Measurements from ENCODE around the gene ADD2.

GRCh38 chr2:70776266-70776665 lies 8.3 kb upstream of the ADD2 start:
- TF ChIP-seq CTCF (IDR thresholded peaks at IDR 0.05) (no peak), POLR2A (IDR thresholded peaks at IDR 0.05) (no peak)
